Esophagus muscularis mucosa (tissue), 4 donors: Measurements from ENCODE around the gene PYCARD.

ENCODE experiments used
- EP300 ChIP-seq: sonication (generic); formaldehyde crosslinking; IDR thresholded peaks from one replicate; pipeline ENCODE4 v1.6.1; 2017; ENCODE audit warnings: antibody characterized with exemption
- POLR2A ChIP-seq: fragments of 450-650 bp; IDR thresholded peaks from one replicate; pipeline ENCODE4 v1.6.1; 2017; ENCODE audit warnings: antibody characterized with exemption, moderate library complexity, mild to moderate bottlenecking, low read depth
- POLR2AphosphoS5 ChIP-seq, 2 donors: sonication (generic); formaldehyde crosslinking; IDR thresholded peaks; one replicate each; pipeline ENCODE4 v1.6.1; 2017; ENCODE audit warnings: antibody characterized with exemption in 2 of 2
- TF ChIP-seq, protein P1 (sequence below), 3 experiments: fragments of 200-600 bp in 2 of 3; fragments of 450-650 bp in 1 of 3; sonication (generic) in 2 of 3; IDR thresholded peaks; one replicate each; pipeline ENCODE4 v1.5.1; 2017 to 2019; ENCODE audit warnings: antibody characterized with exemption in 3 of 3, mild to moderate bottlenecking in 2 of 3, moderate library complexity in 1 of 3

DNA sequence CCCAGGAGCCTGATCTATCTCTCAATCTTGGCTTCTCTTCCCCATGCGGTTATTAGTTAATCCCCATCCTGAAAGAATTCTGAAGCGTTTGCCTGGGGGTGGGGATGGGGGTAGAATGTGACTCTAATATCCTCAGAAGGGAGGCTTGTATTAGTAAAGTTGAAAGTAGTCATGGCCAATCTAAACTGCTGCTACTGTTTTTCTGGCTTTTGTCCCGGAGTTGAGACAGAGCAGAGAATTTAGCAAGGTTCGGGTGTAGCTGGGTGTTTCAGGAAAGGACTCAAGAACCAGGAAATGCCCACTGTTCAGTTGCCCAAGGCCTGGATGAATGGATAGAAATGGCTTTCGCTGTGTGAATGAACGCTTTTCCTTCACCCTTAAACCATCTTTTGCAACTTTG, 39.6 kb upstream of the PYCARD start:
- TF ChIP-seq, protein P1, sequence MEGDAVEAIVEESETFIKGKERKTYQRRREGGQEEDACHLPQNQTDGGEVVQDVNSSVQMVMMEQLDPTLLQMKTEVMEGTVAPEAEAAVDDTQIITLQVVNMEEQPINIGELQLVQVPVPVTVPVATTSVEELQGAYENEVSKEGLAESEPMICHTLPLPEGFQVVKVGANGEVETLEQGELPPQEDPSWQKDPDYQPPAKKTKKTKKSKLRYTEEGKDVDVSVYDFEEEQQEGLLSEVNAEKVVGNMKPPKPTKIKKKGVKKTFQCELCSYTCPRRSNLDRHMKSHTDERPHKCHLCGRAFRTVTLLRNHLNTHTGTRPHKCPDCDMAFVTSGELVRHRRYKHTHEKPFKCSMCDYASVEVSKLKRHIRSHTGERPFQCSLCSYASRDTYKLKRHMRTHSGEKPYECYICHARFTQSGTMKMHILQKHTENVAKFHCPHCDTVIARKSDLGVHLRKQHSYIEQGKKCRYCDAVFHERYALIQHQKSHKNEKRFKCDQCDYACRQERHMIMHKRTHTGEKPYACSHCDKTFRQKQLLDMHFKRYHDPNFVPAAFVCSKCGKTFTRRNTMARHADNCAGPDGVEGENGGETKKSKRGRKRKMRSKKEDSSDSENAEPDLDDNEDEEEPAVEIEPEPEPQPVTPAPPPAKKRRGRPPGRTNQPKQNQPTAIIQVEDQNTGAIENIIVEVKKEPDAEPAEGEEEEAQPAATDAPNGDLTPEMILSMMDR (IDR thresholded peaks at IDR 0.05): no peak
- no peak for TF ChIP-seq POLR2AphosphoS5 (IDR thresholded peaks at IDR 0.05)
- TF ChIP-seq EP300: no peak
- TF ChIP-seq POLR2A: no peak
